Measurements from ENCODE around the gene FADS2. TPM values are rescaled to one million over a fixed set of nuclear protein-coding genes. Genes with fewer than 3 reads are reported as not detected.

FADS2 gene
- total RNA-seq, 4 donors from 2014 or later: 130 to 455 (median 327) TPM

- no peak overlapping the region for H3K4me3 ChIP-seq
- peaks cover 19% of the 10 kb centered on the region for H3K4me1 ChIP-seq
- TF ChIP-seq CTCF (IDR thresholded peaks at IDR 0.05): no peak
- no peak for TF ChIP-seq POLR2AphosphoS5 (IDR thresholded peaks at IDR 0.05)
- TF ChIP-seq POLR2A (IDR thresholded peaks at IDR 0.05): no peak
- no peak for TF ChIP-seq EP300 (IDR thresholded peaks at IDR 0.05)
- H3K9me3 ChIP-seq: no peaks in the 10 kb centered on the region
- H3K27ac ChIP-seq: peak overlapping the region; percentile 6
- WGBS: 94% methylated on average over 8 of the region's 8 CpGs
- DNase-seq (ENCODE audit: low spot score in 2 of 2): no peak
- H3K36me3 ChIP-seq: peaks cover 16% of the 10 kb centered on the region
- H3K27me3 ChIP-seq: no peaks in the 10 kb centered on the region
These were observed 8.1 kb downstream of the FADS2 start for GRCh38 chr11:61836193-61836592.

GRCh38 chr11:61837411-61838005 is 9.4 kb downstream of the FADS2 start:
- H3K9me3 ChIP-seq: no peaks in the 10 kb centered on the region
- WGBS: 88% methylated on average over 8 of the region's 15 CpGs
- no peak overlapping the region for H3K4me3 ChIP-seq
- DNase-seq (ENCODE audit: low spot score in 2 of 2): no peak
- no peak for TF ChIP-seq POLR2AphosphoS5 (IDR thresholded peaks at IDR 0.05)
- TF ChIP-seq EP300 (IDR thresholded peaks at IDR 0.05): no peak
- TF ChIP-seq POLR2A (IDR thresholded peaks at IDR 0.05): no peak
- TF ChIP-seq CTCF (IDR thresholded peaks at IDR 0.05): no peak
- H3K4me1 ChIP-seq: peaks cover 19% of the 10 kb centered on the region
- peaks cover 22% of the 10 kb centered on the region for H3K36me3 ChIP-seq
- H3K27me3 ChIP-seq: no peaks in the 10 kb centered on the region
- H3K27ac ChIP-seq: no peak overlapping the region

- H3K4me3 ChIP-seq: no peak overlapping the region
- TF ChIP-seq CTCF (IDR thresholded peaks at IDR 0.05) (no peak), EP300 (IDR thresholded peaks at IDR 0.05) (no peak), POLR2AphosphoS5 (IDR thresholded peaks at IDR 0.05) (no peak), POLR2A (IDR thresholded peaks at IDR 0.05) (no peak)
- no peak overlapping the region for H3K27ac ChIP-seq
- H3K9me3 ChIP-seq: no peaks in the 10 kb centered on the region
- H3K36me3 ChIP-seq: peaks cover 22% of the 10 kb centered on the region
- no peak for DNase-seq (ENCODE audit: low spot score in 2 of 2)
- WGBS: 91% methylated on average over 5 of the region's 5 CpGs
- H3K27me3 ChIP-seq: no peaks in the 10 kb centered on the region
- peaks cover 19% of the 10 kb centered on the region for H3K4me1 ChIP-seq
These were observed 10.4 kb downstream of the FADS2 start for GRCh38 chr11:61838501-61838900.

- no peak for DNase-seq (ENCODE audit: low spot score in 2 of 2)
- H3K4me1 ChIP-seq: peaks cover 18% of the 10 kb centered on the region
- WGBS: 86% methylated on average over 10 of the region's 10 CpGs
- H3K4me3 ChIP-seq: no peak overlapping the region
- H3K27ac ChIP-seq: no peak overlapping the region
- H3K36me3 ChIP-seq: peaks cover 22% of the 10 kb centered on the region
- H3K27me3 ChIP-seq: no peaks in the 10 kb centered on the region
- no peaks in the 10 kb centered on the region for H3K9me3 ChIP-seq
- TF ChIP-seq POLR2AphosphoS5 (IDR thresholded peaks at IDR 0.05): no peak
- TF ChIP-seq EP300 (IDR thresholded peaks at IDR 0.05): no peak
- no peak for TF ChIP-seq CTCF (IDR thresholded peaks at IDR 0.05)
- TF ChIP-seq POLR2A (IDR thresholded peaks at IDR 0.05): no peak
These were observed 10.8 kb downstream of the FADS2 start for GRCh38 chr11:61838921-61839320.

- Histone ChIP-seq H3K27ac (no peak overlapping the region), H3K4me1 (peaks cover 10% of the 10 kb centered on the region), H3K36me3 (peaks cover 22% of the 10 kb centered on the region), H3K4me3 (no peak overlapping the region), H3K9me3 (no peaks in the 10 kb centered on the region), H3K27me3 (no peaks in the 10 kb centered on the region)
- 92% methylated on average over 2 of the region's 2 CpGs for WGBS
- DNase-seq (ENCODE audit: low spot score in 2 of 2): no peak
- no peak for TF ChIP-seq CTCF (IDR thresholded peaks at IDR 0.05)
- TF ChIP-seq EP300 (IDR thresholded peaks at IDR 0.05): no peak
- TF ChIP-seq POLR2AphosphoS5 (IDR thresholded peaks at IDR 0.05): no peak
- TF ChIP-seq POLR2A (IDR thresholded peaks at IDR 0.05): no peak
These were observed 11.6 kb downstream of the FADS2 start for GRCh38 chr11:61839742-61840141.
